Breast epithelium (tissue), 4 donors: ENCODE measurements around the gene MGAT1. TPM values are rescaled to one million over a fixed set of nuclear protein-coding genes. Genes with fewer than 3 reads are reported as not detected.
"Not testable (repeated sequence)": the region's sequence is repeated elsewhere in the genome, so short reads cannot be mapped to it uniquely, and the experiment has no call there.

Experiments used
- DNase-seq, 2 donors: peaks; one replicate each; pipeline ENCODE4 v3.0.0-alpha.2; 2019; ENCODE audit warnings: low spot score in 2 of 2
- H3K27ac ChIP-seq, 2 donors: fragments of 200-600 bp; sonication (generic) in 1 of 2; one replicate each; pipeline ENCODE4 v1.5.1; 2016 to 2019; ENCODE audit warnings: mild to moderate bottlenecking in 1 of 2
- H3K27me3 ChIP-seq, 2 donors: fragments of 200-600 bp; sonication (generic) in 1 of 2; one replicate each; pipeline versions ENCODE4 v1.5.1 to v1.6.0; 2017 to 2019; ENCODE audit warnings: control low read depth in 1 of 2, mild to moderate bottlenecking in 1 of 2
- H3K36me3 ChIP-seq: fragments of 200-600 bp; one replicate; pipeline ENCODE4 v1.5.1; 2019
- H3K4me1 ChIP-seq, 2 donors: fragments of 200-600 bp; sonication (generic); one replicate each; pipeline ENCODE4 v1.5.1; 2016 to 2019; ENCODE audit warnings: control low read depth in 1 of 2
- H3K4me3 ChIP-seq, 3 donors: fragments of 200-600 bp; sonication (generic); 1 replicate in 2 of 3; 2 replicates in 1 of 3; pipeline ENCODE4 v1.5.1; 2016 to 2019; ENCODE audit warnings: mild to moderate bottlenecking in 3 of 3, moderate library complexity in 2 of 3
- H3K9me3 ChIP-seq, 2 donors: fragments of 200-600 bp; sonication (generic) in 1 of 2; one replicate each; pipeline ENCODE4 v1.5.1; 2016 to 2019; ENCODE audit warnings: control low read depth in 1 of 2
- CTCF ChIP-seq, 3 donors: fragments of 450-650 bp; IDR thresholded peaks; one replicate each; pipeline ENCODE4 v1.5.1; 2016 to 2017; ENCODE audit warnings: antibody characterized with exemption in 3 of 3, mild to moderate bottlenecking in 3 of 3, moderate library complexity in 3 of 3
- POLR2A ChIP-seq: fragments of 450-650 bp; IDR thresholded peaks from one replicate; pipeline ENCODE4 v1.6.1; 2016; ENCODE audit warnings: antibody characterized with exemption, mild to moderate bottlenecking, moderate library complexity
- POLR2AphosphoS5 ChIP-seq, 3 donors: sonication (generic); formaldehyde crosslinking; IDR thresholded peaks; one replicate each; pipeline ENCODE4 v1.6.1; 2017; ENCODE audit warnings: antibody characterized with exemption in 3 of 3
- intact Hi-C: fragments of 100-400 bp; cut with DNase I; formaldehyde crosslinking; loops from one replicate; pipeline ENCODE4 v1.15.1; 2023; ENCODE audit warnings: low total_unique reads
- total RNA-seq, 3 donors: library from RNA; depleted of rRNA; stranded (reverse); fragments of >200 nt; gene quantifications; one replicate each; pipeline ENCODE4 v1.1.0, GENCODE V29; 2016

The MGAT1 gene
- total RNA-seq, 3 donors from 2014 or later: 127 to 236 (median 163) TPM

- intact Hi-C loops: no loop called here
- TF ChIP-seq CTCF (IDR thresholded peaks at IDR 0.05): no peak
- H3K27me3 ChIP-seq: no peaks in the 10 kb centered on the region
- no peak overlapping the region for H3K27ac ChIP-seq
- H3K4me3 ChIP-seq: no peak overlapping the region
- no peaks in the 10 kb centered on the region for H3K9me3 ChIP-seq
- H3K4me1 ChIP-seq: peaks cover 5% of the 10 kb centered on the region in 2 donors
- no peaks in the 10 kb centered on the region for H3K36me3 ChIP-seq
- no peak for DNase-seq
Observed at GRCh38 chr5:180837478-180837877, 34.9 kb upstream of the MGAT1 start.

GRCh38 chr5:180832638-180833068 is 30.0 kb upstream of the MGAT1 start:
- TF ChIP-seq POLR2A: no peak
- H3K27me3 ChIP-seq: no peaks in the 10 kb centered on the region
- no peaks in the 10 kb centered on the region for H3K9me3 ChIP-seq
- H3K4me1 ChIP-seq: peaks cover 9 to 20% of the 10 kb centered on the region in 2 donors
- no peak for DNase-seq
- intact Hi-C loops: no loop called here
- H3K36me3 ChIP-seq: no peaks in the 10 kb centered on the region
- peak overlapping the region; percentile 97 to 99 for H3K27ac ChIP-seq
- H3K4me3 ChIP-seq: peak overlapping the region; percentile 77 to 91 (median 82)

GRCh38 chr5:180831139-180832093 is 28.8 kb upstream of the MGAT1 start:
- Histone ChIP-seq H3K4me1 (peaks cover 9 to 20% of the 10 kb centered on the region in 2 donors), H3K36me3 (no peaks in the 10 kb centered on the region), H3K27ac (peak overlapping the region; percentile 97 to 99), H3K27me3 (no peaks in the 10 kb centered on the region), H3K4me3 (peak overlapping the region; percentile 77 to 91 (median 82)), H3K9me3 (no peaks in the 10 kb centered on the region)
- DNase-seq: peak; percentile 73 to 86
- TF ChIP-seq CTCF (IDR thresholded peaks at IDR 0.05) (peak in 1 of 3 donors; percentile 35), POLR2A (peak; percentile 79), POLR2AphosphoS5 (IDR thresholded peaks at IDR 0.05) (peak; percentile 29 to 93 (median 87))
- intact Hi-C loops: no loop called here

- H3K36me3 ChIP-seq: no peaks in the 10 kb centered on the region
- peaks cover 9 to 20% of the 10 kb centered on the region in 2 donors for H3K4me1 ChIP-seq
- H3K4me3 ChIP-seq: peak overlapping the region; percentile 77 to 91 (median 82)
- intact Hi-C loops: no loop called here
- peak; percentile 62 to 69 for DNase-seq
- no peaks in the 10 kb centered on the region for H3K27me3 ChIP-seq
- TF ChIP-seq POLR2A (peak; percentile 27), CTCF (IDR thresholded peaks at IDR 0.05) (no peak), POLR2AphosphoS5 (IDR thresholded peaks at IDR 0.05) (peak in 1 of 3 donors; percentile 15)
- peak overlapping the region; percentile 97 to 99 for H3K27ac ChIP-seq
- no peaks in the 10 kb centered on the region for H3K9me3 ChIP-seq
Observed at GRCh38 chr5:180830253-180831138, 27.9 kb upstream of the MGAT1 start.

- no peak for TF ChIP-seq CTCF (IDR thresholded peaks at IDR 0.05)
- TF ChIP-seq POLR2AphosphoS5 (IDR thresholded peaks at IDR 0.05): no peak
- TF ChIP-seq POLR2A: no peak
- H3K4me1 ChIP-seq: peaks cover 9 to 20% of the 10 kb centered on the region in 2 donors
- peak overlapping the region; percentile 97 to 99 for H3K27ac ChIP-seq
- intact Hi-C loops: no loop called here
- H3K27me3 ChIP-seq: no peaks in the 10 kb centered on the region
- H3K36me3 ChIP-seq: no peaks in the 10 kb centered on the region
- peak overlapping the region; percentile 77 to 91 (median 82) for H3K4me3 ChIP-seq
- DNase-seq: no peak
- H3K9me3 ChIP-seq: no peaks in the 10 kb centered on the region
Observed at GRCh38 chr5:180829726-180830125, 27.1 kb upstream of the MGAT1 start.

- H3K4me3 ChIP-seq, intact Hi-C loops, DNase-seq, H3K27me3 ChIP-seq, H3K36me3 ChIP-seq, H3K9me3 ChIP-seq: not testable (repeated sequence)
- H3K4me1 ChIP-seq: peaks cover 9 to 20% of the 10 kb centered on the region in 2 donors
- H3K27ac ChIP-seq: peak overlapping the region; percentile 59 to 99
Observed at GRCh38 chr5:180828756-180829531, 26.3 kb upstream of the MGAT1 start.

- DNase-seq, H3K4me3 ChIP-seq, H3K9me3 ChIP-seq, H3K27me3 ChIP-seq, H3K36me3 ChIP-seq, intact Hi-C loops: not testable (repeated sequence)
- Histone ChIP-seq H3K27ac (peak overlapping the region; percentile 48 to 59), H3K4me1 (peaks cover 3 to 15% of the 10 kb centered on the region in 2 donors)
Observed at GRCh38 chr5:180827374-180827773, 24.8 kb upstream of the MGAT1 start.
